Heart right ventricle (tissue), 16 donors: ENCODE results near the gene DBP. TPM values are rescaled to one million over a fixed set of nuclear protein-coding genes. Genes with fewer than 3 reads are reported as not detected.
A peak's percentile ranks its signal among the peaks of the same experiment; 100 is the strongest.

Experiments used
- ATAC-seq, 8 donors: fragments of 200-7000 bp; cut with Tn5 transposase; one replicate each; pipeline ENCODE4 v1.9.1; 2020; ENCODE audit warnings: mild to moderate bottlenecking in 8 of 8, moderate library complexity in 8 of 8, moderate number of reproducible peaks in 1 of 8
- DNase-seq, 2 donors: peaks; one replicate each; pipeline ENCODE4 v3.0.0-alpha.2; 2020
- H3K27ac ChIP-seq, 10 donors: fragments of 200-600 bp; sonication (generic) in 2 of 10; one replicate each; pipeline versions ENCODE4 v1.5.0 to v1.8.0; 2020 to 2022; ENCODE audit warnings: mild to moderate bottlenecking in 3 of 10
- H3K27me3 ChIP-seq, 7 donors: fragments of 200-600 bp; one replicate each; pipeline ENCODE4 v1.8.0; 2021 to 2022; ENCODE audit warnings: mild to moderate bottlenecking in 2 of 7
- H3K36me3 ChIP-seq, 9 donors: fragments of 200-600 bp; sonication (generic) in 1 of 9; one replicate each; pipeline versions ENCODE4 v1.5.0 to v1.8.0; 2020 to 2022; ENCODE audit warnings: mild to moderate bottlenecking in 2 of 9
- H3K4me1 ChIP-seq, 9 donors: fragments of 200-600 bp; sonication (generic) in 1 of 9; one replicate each; pipeline versions ENCODE4 v1.5.0 to v1.8.0; 2020 to 2022; ENCODE audit warnings: mild to moderate bottlenecking in 4 of 9
- H3K4me3 ChIP-seq, 10 donors: fragments of 200-600 bp; sonication (generic) in 2 of 10; one replicate each; pipeline versions ENCODE4 v1.5.0 to v1.8.0; 2020 to 2022; ENCODE audit warnings: mild to moderate bottlenecking in 7 of 10, moderate library complexity in 2 of 10
- H3K9me3 ChIP-seq, 11 donors: fragments of 200-600 bp in 10 of 11; sonication (generic) in 2 of 11; one replicate each; pipeline versions ENCODE4 v1.5.0 to v1.8.0; 2013 to 2022; ENCODE audit warnings: mild to moderate bottlenecking in 2 of 11, control low read depth in 1 of 11, moderate library complexity in 1 of 11
- CTCF ChIP-seq, 9 donors: fragments of 200-600 bp; sonication (generic) in 2 of 9; IDR thresholded peaks; one replicate each; pipeline versions ENCODE4 v1.5.0 to v1.8.0; 2021 to 2022; ENCODE audit warnings: antibody characterized with exemption in 9 of 9, mild to moderate bottlenecking in 5 of 9, moderate library complexity in 1 of 9
- WGBS, 2 donors: extraction: QIAGEN DNeasy Blood & Tissue Kit; methylation state at CpG; one replicate each; pipeline ENCODE4 v1.1.7; 2013; ENCODE audit warnings: inconsistent platforms in 1 of 2; 5-methylcytosine and 5-hydroxymethylcytosine counted together
- intact Hi-C, 10 donors: fragments of 100-400 bp; cut with DNase I; formaldehyde crosslinking; loops; one replicate each; pipeline versions ENCODE4 v1.11.1 to v1.14.2; 2022
- polyA plus RNA-seq, 2 donors: library from polyadenylated mRNA; stranded (reverse); fragments of 200-250 nt; gene quantifications; one replicate each; pipeline ENCODE4 v1.2.3, GENCODE V29; 2013
- total RNA-seq, 10 donors: library from RNA; stranded (reverse); fragmentation: NEBNext Ultra II Directional in 3 of 10; extraction: Animal tissue kit (Norgen Biotek cat#: 25700) in 3 of 10; gene quantifications; one replicate each; pipeline versions ENCODE4 v1.2.1 to v1.2.4, GENCODE V29; 2021 to 2023
- donor health status: Arrhythmogenic right ventricular cardiomyopathy.
- donor health status: ischemic (EF 13 %, LVEDD 7.1; RV severe dilation, severe dysfunction).
- donor health status: healthy with polysubstance abuse.
- donor health status: DM: no; HTN: yes; CAD: no.
- donor health status: DM: no; HTN: no; CAD: no.
- donor health status: ischemic (EF 25% LVEDD 6.9; RV normal size, moderate dysfunction).
- donor health status: ischemic (EF 25% LVEDD 5.7; RV mildly dilated, moderate dysfunction).
- donor health status: healthy.
- donor health status: DM: yes; HTN: yes; CAD: no.
- donor health status: Ischemic cardiomyopathy.
- donor health status: ischemic (EF 35%, LVEDD 5.7; RV mildly dilated, moderate dysfunction).
- donor health status: nonischemic (EF 11% LVEDD 7.7; RV severe dilation, severe dysfunction).
- donor health status: DM: yes; HTN: yes; CAD: no.
- donor health status: PGD.
- donor health status: ischemic (EF 29% LVEDD 5.4; RV normal size, mild dysfunction).
- donor health status: nonischemic (EF 23%, LVEDD 6.1; RV moderate dilation, normal function).

Gene DBP
- total and polyA plus RNA-seq, 12 donors, result 2.4 to 30.0 (median 12.2) TPM

- peaks cover 0 to 12% (median 0%) of the 10 kb centered on the region in 9 donors for H3K4me1 ChIP-seq
- 74 to 90% methylated on average over 5 of the region's 5 CpGs for WGBS, 2 donors
- ATAC-seq (no peak), DNase-seq (no peak)
- H3K36me3 ChIP-seq, result no peaks in the 10 kb centered on the region
- intact Hi-C loops, result no loop called here
- peaks cover 0 to 4% (median 0%) of the 10 kb centered on the region in 11 donors for H3K9me3 ChIP-seq
- TF ChIP-seq CTCF (IDR thresholded peaks at IDR 0.05), result no peak
- no peaks in the 10 kb centered on the region for H3K27me3 ChIP-seq
- no peak overlapping the region for H3K4me3 ChIP-seq
- no peak overlapping the region for H3K27ac ChIP-seq
These were observed 14.5 kb upstream of the DBP start for GRCh38 chr19:48651683-48652048.

- 91 to 93% methylated on average over 12 of the region's 12 CpGs for WGBS, 2 donors
- H3K4me3 ChIP-seq, result no peak overlapping the region
- H3K27me3 ChIP-seq, result no peaks in the 10 kb centered on the region
- DNase-seq, result no peak
- ATAC-seq, result no peak
- intact Hi-C loops, result no loop called here
- H3K36me3 ChIP-seq, result no peaks in the 10 kb centered on the region
- H3K27ac ChIP-seq, result no peak overlapping the region
- peaks cover 0 to 15% (median 0%) of the 10 kb centered on the region in 9 donors for H3K4me1 ChIP-seq
- peaks cover 0 to 4% (median 0%) of the 10 kb centered on the region in 11 donors for H3K9me3 ChIP-seq
- TF ChIP-seq CTCF (IDR thresholded peaks at IDR 0.05), result no peak
These were observed 13.9 kb upstream of the DBP start for GRCh38 chr19:48650974-48651682.

GRCh38 chr19:48648134-48648533, 11.0 kb upstream of the DBP start:
- no peak overlapping the region for H3K4me3 ChIP-seq
- H3K4me1 ChIP-seq, result peaks cover 0 to 30% (median 16%) of the 10 kb centered on the region in 9 donors
- no peak for TF ChIP-seq CTCF (IDR thresholded peaks at IDR 0.05)
- ATAC-seq (no peak), DNase-seq (no peak)
- intact Hi-C loops, result loop anchor here in 8 of 10 donors (5.0 to 10.0 kb wide), 10 partner anchors 87 to 317 kb away; partner anchors contain the start of genes HSD17B14 (in 5 of the 8), FTL (in 2 of the 8), BAX (in 1 of the 8) and RASIP1 (in 1 of the 8)
- H3K27ac ChIP-seq, result no peak overlapping the region
- no peaks in the 10 kb centered on the region for H3K36me3 ChIP-seq
- H3K27me3 ChIP-seq, result no peaks in the 10 kb centered on the region
- H3K9me3 ChIP-seq, result peaks cover 0 to 4% (median 0%) of the 10 kb centered on the region in 11 donors
- 53 to 67% methylated on average over 2 of the region's 2 CpGs for WGBS, 2 donors

GRCh38 chr19:48646722-48647216, 9.6 kb upstream of the DBP start:
- H3K36me3 ChIP-seq, result no peaks in the 10 kb centered on the region
- peaks cover 0 to 4% (median 0%) of the 10 kb centered on the region in 11 donors for H3K9me3 ChIP-seq
- TF ChIP-seq CTCF (IDR thresholded peaks at IDR 0.05), result no peak
- DNase-seq (no peak), ATAC-seq (no peak)
- H3K27me3 ChIP-seq, result no peaks in the 10 kb centered on the region
- 13 to 35% methylated on average over 3 to 8 of the region's 10 CpGs for WGBS, 2 donors
- H3K27ac ChIP-seq, result peak overlapping the region in 8 of 10 donors; percentile 72 to 88 (median 80)
- peak overlapping the region; percentile 33 to 65 (median 58) for H3K4me3 ChIP-seq
- peaks cover 0 to 26% (median 16%) of the 10 kb centered on the region in 9 donors for H3K4me1 ChIP-seq
- intact Hi-C loops, result loop anchor here in 8 of 10 donors (2.0 to 10.0 kb wide), 11 partner anchors 28 to 318 kb away; partner anchors contain the start of genes HSD17B14 (in 5 of the 8), FTL (in 2 of the 8), BAX (in 1 of the 8) and RASIP1 (in 1 of the 8)
